Prostate gland (tissue), 2 donors: ENCODE data around the gene OSBP2.

ENCODE experiments used
- POLR2A ChIP-seq: fragments of 450-650 bp; IDR thresholded peaks from one replicate; pipeline ENCODE4 v1.6.1; 2016; ENCODE audit warnings: antibody characterized with exemption, mild to moderate bottlenecking
- POLR2AphosphoS5 ChIP-seq: sonication (generic); formaldehyde crosslinking; IDR thresholded peaks from one replicate; pipeline ENCODE4 v1.6.1; 2017; ENCODE audit warnings: antibody characterized with exemption
- TF ChIP-seq, protein P1 (sequence below), 4 experiments: fragments of 200-600 bp in 2 of 4; fragments of 450-650 bp in 2 of 4; sonication (generic) in 2 of 4; IDR thresholded peaks; 1 replicate in 3 of 4; 2 replicates in 1 of 4; pipeline ENCODE4 v1.5.1; 2016 to 2019; ENCODE audit warnings: antibody characterized with exemption in 4 of 4, mild to moderate bottlenecking in 2 of 4, moderate library complexity in 2 of 4

DNA sequence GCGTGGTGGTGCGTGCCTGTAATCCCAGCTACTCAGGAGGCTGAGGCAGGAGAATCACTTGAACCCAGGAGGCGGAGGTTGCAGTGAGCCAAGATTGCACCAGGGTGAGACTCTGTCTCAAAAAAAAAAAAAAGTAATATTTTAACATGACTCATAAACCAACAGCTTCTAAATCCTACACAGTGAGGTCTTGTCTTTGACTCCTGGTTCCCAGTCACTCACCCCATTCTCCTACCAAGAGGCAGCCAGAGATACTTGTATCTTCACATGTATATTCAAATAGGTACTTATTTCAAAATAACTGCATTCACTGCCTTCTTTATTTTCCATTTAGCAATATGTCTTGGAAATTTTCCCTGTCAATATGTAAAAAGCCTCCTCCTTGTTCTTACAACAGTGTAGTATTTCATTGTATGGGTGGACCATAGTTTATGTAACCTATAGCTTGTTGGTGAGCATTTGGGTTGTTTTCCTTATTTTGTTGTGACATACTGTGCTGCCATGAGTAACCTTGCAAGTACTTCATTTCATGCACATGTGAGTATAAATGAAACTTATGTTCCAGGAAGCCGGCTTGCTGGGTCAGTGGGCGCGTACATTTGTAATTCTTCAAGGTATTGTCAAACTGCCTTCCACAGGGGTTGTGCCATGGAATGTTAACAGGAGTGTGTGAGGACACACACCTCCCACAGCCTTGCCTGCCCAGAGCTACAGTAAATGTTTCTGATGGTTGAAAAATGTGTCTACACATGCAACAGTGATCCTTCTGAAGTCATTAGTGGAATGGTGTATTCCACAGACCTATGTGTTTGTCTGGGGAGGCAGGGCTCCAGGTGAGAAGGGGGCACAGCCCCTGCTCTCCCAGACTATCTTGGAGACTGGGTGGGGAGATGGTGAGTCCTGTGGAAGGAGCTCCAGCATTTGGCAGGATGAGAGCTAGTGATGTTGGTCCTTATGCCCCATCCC lies 47.9 kb downstream of the OSBP2 start:
- TF ChIP-seq, protein P1, sequence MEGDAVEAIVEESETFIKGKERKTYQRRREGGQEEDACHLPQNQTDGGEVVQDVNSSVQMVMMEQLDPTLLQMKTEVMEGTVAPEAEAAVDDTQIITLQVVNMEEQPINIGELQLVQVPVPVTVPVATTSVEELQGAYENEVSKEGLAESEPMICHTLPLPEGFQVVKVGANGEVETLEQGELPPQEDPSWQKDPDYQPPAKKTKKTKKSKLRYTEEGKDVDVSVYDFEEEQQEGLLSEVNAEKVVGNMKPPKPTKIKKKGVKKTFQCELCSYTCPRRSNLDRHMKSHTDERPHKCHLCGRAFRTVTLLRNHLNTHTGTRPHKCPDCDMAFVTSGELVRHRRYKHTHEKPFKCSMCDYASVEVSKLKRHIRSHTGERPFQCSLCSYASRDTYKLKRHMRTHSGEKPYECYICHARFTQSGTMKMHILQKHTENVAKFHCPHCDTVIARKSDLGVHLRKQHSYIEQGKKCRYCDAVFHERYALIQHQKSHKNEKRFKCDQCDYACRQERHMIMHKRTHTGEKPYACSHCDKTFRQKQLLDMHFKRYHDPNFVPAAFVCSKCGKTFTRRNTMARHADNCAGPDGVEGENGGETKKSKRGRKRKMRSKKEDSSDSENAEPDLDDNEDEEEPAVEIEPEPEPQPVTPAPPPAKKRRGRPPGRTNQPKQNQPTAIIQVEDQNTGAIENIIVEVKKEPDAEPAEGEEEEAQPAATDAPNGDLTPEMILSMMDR (IDR thresholded peaks at IDR 0.05) = no peak
- TF ChIP-seq POLR2AphosphoS5 = no peak
- TF ChIP-seq POLR2A = no peak
